ENCODE results near the gene ESYT1. TPM values are rescaled to one million over a fixed set of nuclear protein-coding genes. Genes with fewer than 3 reads are reported as not detected.

The ESYT1 gene
- total and polyA plus RNA-seq, 10 of the 15 experiments (the other 5 are each of a cell fraction or from before 2014, with no cell fraction given) = 47.5 to 120 (median 87.1) TPM

GRCh38 chr12:56158926-56159461 lies 30.9 kb downstream of the ESYT1 start (continued):
- TF ChIP-seq EGR1 (IDR thresholded peaks at IDR 0.05; ENCODE audit: borderline replicate concordance in 1 of 2, low read depth in 2 of 2, low read length in 2 of 2) = no peak

GRCh38 chr12:56159482-56160192 lies 31.6 kb downstream of the ESYT1 start:
- peak overlapping the region; percentile 91 for H3K27ac ChIP-seq (ENCODE audit: control insufficient read depth, insufficient read depth)
- ChIA-PET RAD21 (ENCODE audit: unreplicated experiment) (interaction anchor here (1.2 to 2.8 kb wide), 6 partner anchors 16 to 62 kb away, joined by 4 to 18 read pairs (median 5); partner anchors contain the start of genes ESYT1, RNF41, SMARCC2 and ZC3H10), SMC1A (ENCODE audit: uncharacterized antibody, unreplicated experiment) (interaction anchor here (0.6 to 2.7 kb wide), 5 partner anchors 16 to 34 kb away, joined by 3 to 12 read pairs (median 8); partner anchors contain the start of genes ESYT1 and SMARCC2), CTCF (interaction anchor here (0.6 to 2.2 kb wide), 10 partner anchors 15 to 430 kb away, joined by 3 to 13 read pairs (median 4); partner anchors contain the start of genes CD63 and SMARCC2), POLR2A (interaction anchor here (0.5 to 2.5 kb wide), 9 partner anchors 9 to 186 kb away, joined by 3 to 19 read pairs (median 6); partner anchors contain the start of genes ESYT1, RAB5B, RNF41 and SMARCC2)
- no peaks in the 10 kb centered on the region for H3K27me3 ChIP-seq (replicated peaks in 1 of 2; ENCODE audit: control insufficient read depth in 2 of 2, insufficient read depth in 2 of 2, low read length in 1 of 2)
- BruUV-seq (replicated peaks) = no TSS peak
- H3K36me3 ChIP-seq (ENCODE audit: control insufficient read depth in 2 of 2, insufficient read depth in 2 of 2, low read length in 1 of 2) = peaks cover 23 to 33% of the 10 kb centered on the region in 2 experiments
- TF ChIP-seq BRCA1 (IDR thresholded peaks at IDR 0.05; ENCODE audit: low read depth, low read length) (no peak), KDM1A (IDR thresholded peaks at IDR 0.05; ENCODE audit: borderline replicate concordance) (no peak), POLR2A (IDR thresholded peaks at IDR 0.05; ENCODE audit: low read depth, low read length) (peak; percentile 2), FOXM1 (IDR thresholded peaks at IDR 0.05; ENCODE audit: low read depth, low read length) (peak; percentile 60; the same call in 1 of the 2 replicates), BCL3 (IDR thresholded peaks at IDR 0.05; ENCODE audit: borderline replicate concordance, insufficient read depth, low read depth, low read length, poor library complexity, severe bottlenecking) (peak; percentile 41), POLR2AphosphoS5 (IDR thresholded peaks at IDR 0.05; ENCODE audit: low read length) (peak; percentile 3; the same call in 1 of the 2 replicates), MTA3 (IDR thresholded peaks at IDR 0.05; ENCODE audit: borderline replicate concordance, low read length) (0 out of 2 replicates have a peak, but pooled peaks have one; percentile 61), POLR2AphosphoS2 (IDR thresholded peaks at IDR 0.05; ENCODE audit: low read depth, low read length) (peak; percentile 4)
- H3K4me1 ChIP-seq (ENCODE audit: control insufficient read depth, insufficient read depth, low read length) = peaks cover 17% of the 10 kb centered on the region
- intact Hi-C loops (cut with micrococcal nuclease; ENCODE audit: unreplicated experiment) (loop anchor here (2.0 kb wide), 1 partner anchor 29 kb away; the partner anchor contains the start of gene SMARCC2), in situ Hi-C loops (cut with MboI) (no loop called here)
- 2% methylated on average over 8 of the region's 8 CpGs for WGBS (ENCODE audit: insufficient coverage, insufficient replicate concordance, low lambda C conversion rate, missing lambda C conversion rate)
- H3K9ac ChIP-seq (ENCODE audit: control insufficient read depth, insufficient read depth, low read length) = peak overlapping the region; percentile 89
- no peaks in the 10 kb centered on the region for H4K20me1 ChIP-seq (ENCODE audit: control insufficient read depth, insufficient read depth)
- H3K4me2 ChIP-seq (ENCODE audit: control insufficient read depth, insufficient read depth) = peak overlapping the region; percentile 98
- H3K4me3 ChIP-seq = peak overlapping the region; percentile 90
- DNase-seq (ENCODE audit: low read depth, low spot score) (no peak), FAIRE-seq (peak; percentile 81), ATAC-seq (no peak)
- peaks cover 39% of the 10 kb centered on the region for H3K79me2 ChIP-seq (ENCODE audit: control insufficient read depth, insufficient read depth, low read length)
- no peak overlapping the region for H2AFZ ChIP-seq (ENCODE audit: control insufficient read depth, low read depth, low read length)
- no peaks in the 10 kb centered on the region for H3K9me3 ChIP-seq (replicated peaks; ENCODE audit: control insufficient read depth, insufficient read depth, low read length)
